Subcutaneous adipose tissue (tissue), 4 donors: ENCODE results near the gene LMO1. TPM values are rescaled to one million over a fixed set of nuclear protein-coding genes. Genes with fewer than 3 reads are reported as not detected.

ENCODE experiments used
- CTCF ChIP-seq: fragments of 450-650 bp; IDR thresholded peaks from one replicate; pipeline ENCODE4 v1.5.1; 2016; ENCODE audit warnings: low read depth, mild to moderate bottlenecking, control low read depth, antibody characterized with exemption, moderate library complexity
- total RNA-seq, 4 donors: library from RNA; depleted of rRNA; stranded (reverse); fragments of >200 nt; gene quantifications; one replicate each; pipeline ENCODE4 v1.1.0, GENCODE V29; 2016

Gene LMO1
- total RNA-seq, 4 donors from 2014 or later, result not detected

- TF ChIP-seq CTCF, result no peak
Observed at GRCh38 chr11:8202516-8203413, 60.9 kb downstream of the LMO1 start.

GRCh38 chr11:8201644-8202365, 61.9 kb downstream of the LMO1 start:
- TF ChIP-seq CTCF, result no peak

GRCh38 chr11:8199676-8200075, 64.0 kb downstream of the LMO1 start:
- no peak for TF ChIP-seq CTCF

- no peak for TF ChIP-seq CTCF
Observed at GRCh38 chr11:8196749-8197148, 66.9 kb downstream of the LMO1 start.

- no peak for TF ChIP-seq CTCF
Observed at GRCh38 chr11:8194956-8195355, 68.7 kb downstream of the LMO1 start.

GRCh38 chr11:8192896-8193209, 70.8 kb downstream of the LMO1 start:
- no peak for TF ChIP-seq CTCF
